GM12878 (cell line): Measurements from ENCODE around the gene DUS1L. TPM values are rescaled to one million over a fixed set of nuclear protein-coding genes. Genes with fewer than 3 reads are reported as not detected.
A peak's percentile ranks its signal among the peaks of the same experiment; 100 is the strongest.

ENCODE experiments used
- BCL3 ChIP-seq: IDR thresholded peaks from 2 replicates; pipeline ENCODE4 v1.6.1; 2011; ENCODE audit warnings: borderline replicate concordance, low read depth, mild to moderate bottlenecking, moderate library complexity, low read length; ENCODE audit not compliant: insufficient read depth, poor library complexity, severe bottlenecking
- E2F8 ChIP-seq: fragments of 450-650 bp; IDR thresholded peaks from 2 replicates; pipeline ENCODE4 v1.6.1; 2018; ENCODE audit warnings: mild to moderate bottlenecking, low read depth, moderate library complexity; ENCODE audit not compliant: partially characterized antibody
- EED ChIP-seq: sonication (generic); IDR thresholded peaks from 2 replicates; pipeline ENCODE4 v1.6.1; 2016; ENCODE audit warnings: antibody characterized with exemption, low read depth
- ESRRA ChIP-seq: IDR thresholded peaks from 2 replicates; pipeline ENCODE4 v1.6.1; 2012; ENCODE audit warnings: mild to moderate bottlenecking, low read length, improper control_type of control experiment
- HDAC6 ChIP-seq: fragments of 200-600 bp; sonication (generic); IDR thresholded peaks from one replicate; pipeline ENCODE4 v1.8.0; 2017; ENCODE audit warnings: antibody characterized with exemption; ENCODE audit not compliant: unreplicated experiment
- IKZF1 ChIP-seq: fragments of 450-650 bp; conservative IDR thresholded peaks from 2 replicates; pipeline ENCODE4 v1.6.1; 2017; ENCODE audit warnings: antibody characterized with exemption, mild to moderate bottlenecking
- LARP7 ChIP-seq: fragments of 450-650 bp; IDR thresholded peaks from 2 replicates; pipeline ENCODE4 v1.6.1; 2017; ENCODE audit warnings: mild to moderate bottlenecking
- PAX5 ChIP-seq: IDR thresholded peaks from 2 replicates; pipeline ENCODE4 v1.6.1; 2011; ENCODE audit warnings: low read depth, low read length, borderline replicate concordance
- RBBP5 ChIP-seq: fragments of 200-600 bp; sonication (generic); conservative IDR thresholded peaks from 2 replicates; pipeline ENCODE4 v1.6.1; 2016
- RELA ChIP-seq: fragments of 450-650 bp; IDR thresholded peaks from 2 replicates; pipeline ENCODE4 v1.8.0; 2014; ENCODE audit warnings: borderline replicate concordance; ENCODE audit not compliant: partially characterized antibody
- RELB ChIP-seq: fragments of 450-650 bp; IDR thresholded peaks from 2 replicates; pipeline ENCODE4 v1.6.1; 2017; ENCODE audit warnings: low read depth, mild to moderate bottlenecking, moderate library complexity
- SMARCA5 ChIP-seq: fragments of 450-650 bp; IDR thresholded peaks from 2 replicates; pipeline ENCODE4 v1.6.1; 2017; ENCODE audit warnings: mild to moderate bottlenecking
- SPI1 ChIP-seq: IDR thresholded peaks from 2 replicates; pipeline ENCODE4 v1.6.1; 2011; ENCODE audit warnings: low read depth, mild to moderate bottlenecking, low read length, moderate library complexity, borderline replicate concordance; ENCODE audit not compliant: insufficient read depth
- STAT1 ChIP-seq: fragments of 450-650 bp; conservative IDR thresholded peaks from 2 replicates; pipeline ENCODE4 v1.6.1; 2014; ENCODE audit warnings: antibody characterized with exemption, mild to moderate bottlenecking
- YBX1 ChIP-seq: fragments of 450-650 bp; IDR thresholded peaks from 2 replicates; pipeline ENCODE4 v1.6.1; 2016; ENCODE audit warnings: antibody characterized with exemption
- polyA plus RNA-seq, 11 experiments: library from polyadenylated mRNA; depleted of rRNA in 4 of 11; unstranded in 6 of 11; stranded (reverse) in 5 of 11; fragments of >200 nt; fragmentation: Nextera tagmentation in 4 of 11; fragmentation: Illumina TruSeq in 1 of 11; extraction: Ambion mirVana in 4 of 11; extraction: Trizol in 1 of 11; gene quantifications; 1 replicate in 1 of 11; 2 replicates in 10 of 11; pipeline versions ENCODE4 v1.2.1 to v1.2.3, GENCODE V29; 2011 to 2016; ENCODE audit warnings: inconsistent platforms in 2 of 11, missing spikeins in 2 of 11, low read depth in 1 of 11
- total RNA-seq, 4 experiments: library from RNA; depleted of rRNA in 3 of 4; stranded (reverse); fragments of >200 nt in 3 of 4; fragmentation: Illumina TruSeq in 1 of 4; extraction: Trizol in 1 of 4; gene quantifications; 2 replicates each; pipeline versions ENCODE4 v1.2.1 to v1.2.3, GENCODE V29; 2013 to 2021
- TF ChIP-seq, protein P1 (sequence below): IDR thresholded peaks from 2 replicates; pipeline ENCODE4 v1.6.1; 2012; ENCODE audit warnings: low read depth, low read length, improper control_type of control experiment
- TF ChIP-seq, protein P2 (sequence below): fragments of 450-650 bp; IDR thresholded peaks from 2 replicates; pipeline ENCODE4 v1.6.1; 2017; ENCODE audit warnings: mild to moderate bottlenecking, low read depth, inconsistent platforms; ENCODE audit not compliant: poor library complexity, severe bottlenecking
- TF ChIP-seq, protein P3 (sequence below): fragments of 150-350 bp; IDR thresholded peaks from 2 replicates; pipeline ENCODE4 v1.6.1; 2014; ENCODE audit warnings: mild to moderate bottlenecking, low read depth, low read length

Gene DUS1L
- total and polyA plus RNA-seq, 10 of the 15 experiments (the other 5 are each of a cell fraction or from before 2014, with no cell fraction given): 6.1 to 157 (median 44.5) TPM

DNA sequence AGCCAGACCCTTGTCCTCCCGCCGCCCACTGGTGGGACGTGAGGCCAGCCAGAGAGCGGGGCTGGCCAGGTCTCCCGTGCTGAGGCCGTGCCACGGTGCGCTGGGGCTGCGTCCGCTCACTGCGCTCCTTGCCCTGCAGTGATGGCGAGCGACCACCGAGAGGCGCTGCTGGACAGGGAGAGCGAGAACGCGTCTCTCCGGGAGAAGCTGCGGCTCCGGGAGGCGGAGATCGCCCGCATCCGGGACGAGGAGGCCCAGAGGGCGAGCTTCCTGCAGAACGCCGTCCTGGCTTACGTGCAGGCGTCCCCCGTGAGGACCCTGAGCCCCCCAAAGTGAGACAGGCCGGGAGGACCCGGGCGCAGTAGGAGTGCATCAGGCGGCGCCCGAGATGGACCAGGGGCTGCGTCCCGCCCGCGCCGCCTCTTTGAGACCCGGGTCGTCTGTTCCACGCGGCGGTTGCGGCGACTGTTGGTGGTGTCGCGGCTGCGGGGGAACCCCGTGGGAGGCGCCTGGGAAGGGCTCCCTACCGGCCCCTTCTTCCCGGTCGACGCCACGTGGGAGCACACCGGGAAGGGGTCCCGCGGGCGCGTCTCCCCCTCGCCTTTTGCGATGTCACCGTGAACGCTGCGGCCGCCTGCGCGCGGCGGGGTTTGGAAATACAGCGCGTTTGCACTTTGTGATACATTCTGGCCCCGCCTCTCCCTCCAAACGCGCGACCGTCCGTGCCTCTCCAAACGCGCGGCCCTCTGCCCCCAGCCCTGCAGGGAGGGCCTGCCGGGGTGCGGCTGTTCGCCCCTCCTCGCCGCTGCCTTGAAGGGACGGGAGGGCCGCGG, 34.9 kb downstream of the DUS1L start (continued):
- TF ChIP-seq ESRRA (no peak), RBBP5 (no peak), SPI1 (no peak), YBX1 (no peak), EED (peak; percentile 50), RELB (no peak), IKZF1 (peak; percentile 82), SMARCA5 (peak; percentile 72; the same call in 1 of the 2 replicates), E2F8 (no peak), STAT1 (no peak), BCL3 (no peak), HDAC6 (peak; percentile 29), PAX5 (no peak), RELA (no peak), LARP7 (peak; percentile 44; the same call in 1 of the 2 replicates)
- TF ChIP-seq, protein P1, sequence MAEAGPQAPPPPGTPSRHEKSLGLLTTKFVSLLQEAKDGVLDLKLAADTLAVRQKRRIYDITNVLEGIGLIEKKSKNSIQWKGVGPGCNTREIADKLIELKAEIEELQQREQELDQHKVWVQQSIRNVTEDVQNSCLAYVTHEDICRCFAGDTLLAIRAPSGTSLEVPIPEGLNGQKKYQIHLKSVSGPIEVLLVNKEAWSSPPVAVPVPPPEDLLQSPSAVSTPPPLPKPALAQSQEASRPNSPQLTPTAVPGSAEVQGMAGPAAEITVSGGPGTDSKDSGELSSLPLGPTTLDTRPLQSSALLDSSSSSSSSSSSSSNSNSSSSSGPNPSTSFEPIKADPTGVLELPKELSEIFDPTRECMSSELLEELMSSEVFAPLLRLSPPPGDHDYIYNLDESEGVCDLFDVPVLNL: no peak
- TF ChIP-seq, protein P2, sequence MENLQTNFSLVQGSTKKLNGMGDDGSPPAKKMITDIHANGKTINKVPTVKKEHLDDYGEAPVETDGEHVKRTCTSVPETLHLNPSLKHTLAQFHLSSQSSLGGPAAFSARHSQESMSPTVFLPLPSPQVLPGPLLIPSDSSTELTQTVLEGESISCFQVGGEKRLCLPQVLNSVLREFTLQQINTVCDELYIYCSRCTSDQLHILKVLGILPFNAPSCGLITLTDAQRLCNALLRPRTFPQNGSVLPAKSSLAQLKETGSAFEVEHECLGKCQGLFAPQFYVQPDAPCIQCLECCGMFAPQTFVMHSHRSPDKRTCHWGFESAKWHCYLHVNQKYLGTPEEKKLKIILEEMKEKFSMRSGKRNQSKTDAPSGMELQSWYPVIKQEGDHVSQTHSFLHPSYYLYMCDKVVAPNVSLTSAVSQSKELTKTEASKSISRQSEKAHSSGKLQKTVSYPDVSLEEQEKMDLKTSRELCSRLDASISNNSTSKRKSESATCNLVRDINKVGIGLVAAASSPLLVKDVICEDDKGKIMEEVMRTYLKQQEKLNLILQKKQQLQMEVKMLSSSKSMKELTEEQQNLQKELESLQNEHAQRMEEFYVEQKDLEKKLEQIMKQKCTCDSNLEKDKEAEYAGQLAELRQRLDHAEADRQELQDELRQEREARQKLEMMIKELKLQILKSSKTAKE: no peak
- TF ChIP-seq, protein P3, sequence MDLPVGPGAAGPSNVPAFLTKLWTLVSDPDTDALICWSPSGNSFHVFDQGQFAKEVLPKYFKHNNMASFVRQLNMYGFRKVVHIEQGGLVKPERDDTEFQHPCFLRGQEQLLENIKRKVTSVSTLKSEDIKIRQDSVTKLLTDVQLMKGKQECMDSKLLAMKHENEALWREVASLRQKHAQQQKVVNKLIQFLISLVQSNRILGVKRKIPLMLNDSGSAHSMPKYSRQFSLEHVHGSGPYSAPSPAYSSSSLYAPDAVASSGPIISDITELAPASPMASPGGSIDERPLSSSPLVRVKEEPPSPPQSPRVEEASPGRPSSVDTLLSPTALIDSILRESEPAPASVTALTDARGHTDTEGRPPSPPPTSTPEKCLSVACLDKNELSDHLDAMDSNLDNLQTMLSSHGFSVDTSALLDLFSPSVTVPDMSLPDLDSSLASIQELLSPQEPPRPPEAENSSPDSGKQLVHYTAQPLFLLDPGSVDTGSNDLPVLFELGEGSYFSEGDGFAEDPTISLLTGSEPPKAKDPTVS: no peak
